ENCODE measurements around the gene PALLD.

DNA sequence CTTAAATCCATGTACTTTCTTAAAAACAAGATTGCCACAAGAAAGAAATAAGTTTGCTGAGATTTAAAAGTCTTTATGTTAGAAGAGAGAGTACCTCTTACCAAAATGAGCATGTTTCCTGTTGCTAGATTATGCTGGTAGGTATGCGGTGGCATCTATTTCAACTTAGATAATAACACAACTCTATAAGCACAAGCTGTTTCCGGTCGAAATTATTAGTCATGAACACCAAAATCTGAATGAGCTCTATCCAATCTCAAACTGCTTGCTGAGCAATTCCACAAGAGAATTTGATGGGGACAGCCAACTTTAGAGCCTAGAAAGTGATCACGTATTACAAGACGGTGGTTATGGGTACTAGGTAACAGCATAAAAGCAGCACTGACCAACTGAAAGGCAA is 463.9 kb downstream of the PALLD start:
- TF ChIP-seq, protein P1, sequence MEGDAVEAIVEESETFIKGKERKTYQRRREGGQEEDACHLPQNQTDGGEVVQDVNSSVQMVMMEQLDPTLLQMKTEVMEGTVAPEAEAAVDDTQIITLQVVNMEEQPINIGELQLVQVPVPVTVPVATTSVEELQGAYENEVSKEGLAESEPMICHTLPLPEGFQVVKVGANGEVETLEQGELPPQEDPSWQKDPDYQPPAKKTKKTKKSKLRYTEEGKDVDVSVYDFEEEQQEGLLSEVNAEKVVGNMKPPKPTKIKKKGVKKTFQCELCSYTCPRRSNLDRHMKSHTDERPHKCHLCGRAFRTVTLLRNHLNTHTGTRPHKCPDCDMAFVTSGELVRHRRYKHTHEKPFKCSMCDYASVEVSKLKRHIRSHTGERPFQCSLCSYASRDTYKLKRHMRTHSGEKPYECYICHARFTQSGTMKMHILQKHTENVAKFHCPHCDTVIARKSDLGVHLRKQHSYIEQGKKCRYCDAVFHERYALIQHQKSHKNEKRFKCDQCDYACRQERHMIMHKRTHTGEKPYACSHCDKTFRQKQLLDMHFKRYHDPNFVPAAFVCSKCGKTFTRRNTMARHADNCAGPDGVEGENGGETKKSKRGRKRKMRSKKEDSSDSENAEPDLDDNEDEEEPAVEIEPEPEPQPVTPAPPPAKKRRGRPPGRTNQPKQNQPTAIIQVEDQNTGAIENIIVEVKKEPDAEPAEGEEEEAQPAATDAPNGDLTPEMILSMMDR (IDR thresholded peaks at IDR 0.05) = no peak
- TF ChIP-seq POLR2AphosphoS5 (IDR thresholded peaks at IDR 0.05) (no peak), POLR2A (IDR thresholded peaks at IDR 0.05) (no peak)

Data from gastroesophageal sphincter (tissue), 3 donors.